ENCODE measurements around the gene AGBL1.

DNA sequence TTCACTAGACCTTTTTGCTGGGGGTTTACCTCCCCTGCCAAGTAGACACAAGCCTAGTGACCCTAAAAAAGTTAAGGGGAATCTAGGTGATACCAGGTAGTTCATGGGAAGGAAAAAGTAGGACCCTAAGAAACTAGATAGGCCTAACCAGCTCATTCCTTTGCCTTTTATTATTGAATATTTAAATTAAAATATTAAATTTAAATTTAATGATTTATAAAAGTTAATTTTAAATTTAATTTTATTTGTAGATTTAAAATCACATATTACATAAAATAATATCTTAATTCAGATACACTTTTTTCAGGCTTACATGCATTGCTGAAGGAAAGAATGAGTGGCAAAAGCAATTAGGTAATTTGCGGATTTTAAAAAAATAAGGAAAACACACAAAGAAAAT lies 584.9 kb downstream of the AGBL1 start:
- TF ChIP-seq, protein P1, sequence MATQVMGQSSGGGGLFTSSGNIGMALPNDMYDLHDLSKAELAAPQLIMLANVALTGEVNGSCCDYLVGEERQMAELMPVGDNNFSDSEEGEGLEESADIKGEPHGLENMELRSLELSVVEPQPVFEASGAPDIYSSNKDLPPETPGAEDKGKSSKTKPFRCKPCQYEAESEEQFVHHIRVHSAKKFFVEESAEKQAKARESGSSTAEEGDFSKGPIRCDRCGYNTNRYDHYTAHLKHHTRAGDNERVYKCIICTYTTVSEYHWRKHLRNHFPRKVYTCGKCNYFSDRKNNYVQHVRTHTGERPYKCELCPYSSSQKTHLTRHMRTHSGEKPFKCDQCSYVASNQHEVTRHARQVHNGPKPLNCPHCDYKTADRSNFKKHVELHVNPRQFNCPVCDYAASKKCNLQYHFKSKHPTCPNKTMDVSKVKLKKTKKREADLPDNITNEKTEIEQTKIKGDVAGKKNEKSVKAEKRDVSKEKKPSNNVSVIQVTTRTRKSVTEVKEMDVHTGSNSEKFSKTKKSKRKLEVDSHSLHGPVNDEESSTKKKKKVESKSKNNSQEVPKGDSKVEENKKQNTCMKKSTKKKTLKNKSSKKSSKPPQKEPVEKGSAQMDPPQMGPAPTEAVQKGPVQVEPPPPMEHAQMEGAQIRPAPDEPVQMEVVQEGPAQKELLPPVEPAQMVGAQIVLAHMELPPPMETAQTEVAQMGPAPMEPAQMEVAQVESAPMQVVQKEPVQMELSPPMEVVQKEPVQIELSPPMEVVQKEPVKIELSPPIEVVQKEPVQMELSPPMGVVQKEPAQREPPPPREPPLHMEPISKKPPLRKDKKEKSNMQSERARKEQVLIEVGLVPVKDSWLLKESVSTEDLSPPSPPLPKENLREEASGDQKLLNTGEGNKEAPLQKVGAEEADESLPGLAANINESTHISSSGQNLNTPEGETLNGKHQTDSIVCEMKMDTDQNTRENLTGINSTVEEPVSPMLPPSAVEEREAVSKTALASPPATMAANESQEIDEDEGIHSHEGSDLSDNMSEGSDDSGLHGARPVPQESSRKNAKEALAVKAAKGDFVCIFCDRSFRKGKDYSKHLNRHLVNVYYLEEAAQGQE (IDR thresholded peaks at IDR 0.05; ENCODE audit: insufficient read depth in 1 of 2, low read depth in 2 of 2, low read length in 2 of 2): no peak
- no peak for TF ChIP-seq POLR2AphosphoS5 (IDR thresholded peaks at IDR 0.05; ENCODE audit: low read depth, low read length)

Measured in PFSK-1 (cell line).